NCI-H2196 (cell line): Measurements from ENCODE around the gene ADAMTS20.
A peak's percentile ranks its signal among the peaks of the same experiment; 100 is the strongest.

Source experiments
- DNase-seq: peaks from one replicate; lab custom pipeline; 2025; ENCODE audit not compliant: unreplicated experiment; lab: John Stamatoyannopoulos, UW

The ADAMTS20 gene

GRCh38 chr12:43493261-43493797, 58.7 kb downstream of the ADAMTS20 start:
- DNase-seq, result no peak

GRCh38 chr12:43482311-43483085, 69.5 kb downstream of the ADAMTS20 start:
- no peak for DNase-seq

GRCh38 chr12:43480591-43480990, 71.4 kb downstream of the ADAMTS20 start:
- DNase-seq, result no peak

- no peak for DNase-seq
Observed at GRCh38 chr12:43462741-43463140, 89.3 kb downstream of the ADAMTS20 start.

DNA sequence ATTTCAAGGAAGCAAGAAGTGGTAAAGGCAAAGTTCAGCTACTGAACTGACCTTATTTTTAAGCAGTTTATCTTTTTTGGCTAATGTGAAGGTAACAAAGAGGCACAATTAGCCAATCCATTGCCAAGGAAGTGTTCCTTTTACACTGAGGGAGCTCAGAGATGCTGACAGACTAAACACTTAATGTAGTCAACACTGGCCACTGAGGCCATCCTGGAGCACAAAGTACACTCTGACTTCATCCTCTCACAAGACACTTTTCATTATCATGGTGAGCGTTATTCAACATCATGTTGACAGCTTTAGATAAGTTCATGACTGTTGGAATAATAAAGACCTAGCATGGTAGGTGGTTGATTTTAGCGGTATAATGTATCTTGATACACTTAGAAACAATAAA, 89.9 kb downstream of the ADAMTS20 start:
- DNase-seq, result no peak

- DNase-seq, result no peak
Observed at GRCh38 chr12:43459285-43459684, 92.7 kb downstream of the ADAMTS20 start.

DNA sequence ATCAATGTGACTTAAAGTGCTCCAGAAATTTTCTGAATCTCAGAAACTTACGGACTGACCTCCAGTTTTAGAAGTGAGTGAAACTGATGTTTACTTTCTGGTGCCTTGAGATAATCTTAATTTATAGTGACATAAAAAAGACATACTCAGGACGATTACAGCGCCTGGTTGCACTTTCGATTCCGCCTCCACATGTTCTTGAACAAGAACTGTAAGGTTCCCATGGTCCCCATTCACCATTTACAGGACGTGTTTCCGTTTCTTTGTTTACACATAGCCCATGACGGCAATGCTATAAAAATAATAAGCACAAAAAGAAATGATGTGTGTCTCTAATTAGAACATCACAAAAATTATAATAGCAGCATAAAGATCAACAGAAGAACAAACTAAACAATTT, 98.2 kb downstream of the ADAMTS20 start:
- no peak for DNase-seq

GRCh38 chr12:43444940-43445564, 107.0 kb downstream of the ADAMTS20 start:
- DNase-seq, result peak; percentile 59

DNA sequence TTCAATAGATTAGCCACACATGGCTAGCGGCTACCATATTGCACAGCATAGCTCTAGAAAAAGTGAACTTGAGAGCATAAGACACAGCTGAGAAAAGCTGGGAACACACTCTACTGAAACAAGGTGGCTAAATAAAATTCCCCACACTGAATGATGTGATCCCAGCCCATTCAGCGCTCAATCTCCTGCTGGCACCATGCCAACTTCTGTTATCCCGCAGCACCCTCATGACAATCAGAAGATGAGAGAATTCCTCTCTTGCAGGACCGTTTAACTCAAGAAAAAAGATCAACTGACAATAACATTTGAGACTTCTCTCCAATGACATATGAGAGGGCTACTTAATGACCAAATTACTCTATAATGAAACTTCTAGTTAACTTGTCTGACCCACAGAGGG, 115.4 kb downstream of the ADAMTS20 start:
- DNase-seq, result no peak

DNA sequence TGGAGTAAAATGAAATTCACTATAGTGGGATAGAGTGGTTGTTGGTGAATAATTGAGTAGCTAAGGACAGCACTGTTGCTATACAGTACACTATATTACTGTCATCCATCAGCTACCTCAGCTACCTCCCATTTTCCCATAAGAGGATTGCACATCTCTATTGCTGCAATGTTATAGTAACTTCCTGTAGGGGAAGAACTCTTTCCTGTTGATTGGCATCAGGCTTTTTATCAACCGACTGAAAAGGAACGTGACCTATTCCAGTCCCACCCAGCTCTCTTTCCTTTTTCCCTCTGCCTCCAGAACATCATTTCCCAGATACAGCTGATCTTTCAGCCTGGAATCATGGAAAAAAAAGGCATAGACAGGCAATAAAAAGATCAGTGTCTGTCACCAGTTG, 117.4 kb downstream of the ADAMTS20 start:
- DNase-seq, result no peak

GRCh38 chr12:43428088-43428600, 123.9 kb downstream of the ADAMTS20 start:
- no peak for DNase-seq

DNA sequence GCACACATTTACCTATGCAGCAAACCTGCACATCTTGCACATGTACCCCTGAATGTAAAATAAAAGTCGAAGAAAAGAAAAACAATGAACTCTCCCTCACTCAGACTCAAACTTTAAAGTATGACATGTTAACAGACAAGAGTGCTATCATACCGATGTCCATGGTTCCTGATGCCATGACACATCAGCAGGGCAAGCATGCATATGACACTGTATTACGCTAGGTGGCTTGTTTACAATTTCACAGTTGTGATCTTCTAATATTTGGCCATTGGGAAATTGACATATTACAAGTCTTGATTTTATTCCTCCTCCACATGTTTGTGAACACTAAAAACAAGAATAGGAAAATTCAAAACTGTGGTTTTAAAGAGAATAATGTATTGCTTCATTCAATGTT, 126.6 kb downstream of the ADAMTS20 start:
- no peak for DNase-seq

- no peak for DNase-seq
Observed at GRCh38 chr12:43416981-43417380, 135.0 kb downstream of the ADAMTS20 start.

- no peak for DNase-seq
Observed at GRCh38 chr12:43407816-43408645, 144.0 kb downstream of the ADAMTS20 start.

- no peak for DNase-seq
Observed at GRCh38 chr12:43406801-43407200, 145.2 kb downstream of the ADAMTS20 start.

GRCh38 chr12:43402436-43402835, 149.6 kb downstream of the ADAMTS20 start:
- no peak for DNase-seq

DNA sequence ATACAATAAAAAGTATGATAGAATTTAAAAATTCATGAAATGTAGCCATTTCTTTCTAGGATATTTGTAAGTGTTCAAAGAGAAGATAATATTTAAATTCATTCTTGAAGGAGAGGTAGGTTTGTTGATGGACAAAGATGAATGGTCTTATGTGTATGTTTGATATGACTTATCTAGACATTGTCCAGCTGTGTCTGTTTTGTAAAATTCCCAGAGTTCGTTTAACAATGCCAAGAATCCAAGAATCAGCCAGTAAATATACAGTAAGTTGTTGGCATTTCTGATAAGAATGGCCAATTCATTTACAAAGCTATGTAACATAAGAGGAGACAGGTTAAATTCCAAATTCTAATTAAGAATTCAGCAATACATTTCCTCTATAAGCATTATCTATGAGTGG, 150.9 kb downstream of the ADAMTS20 start:
- no peak for DNase-seq

- DNase-seq, result no peak
Observed at GRCh38 chr12:43396671-43397070, 155.3 kb downstream of the ADAMTS20 start.

- no peak for DNase-seq
Observed at GRCh38 chr12:43392116-43392515, 159.9 kb downstream of the ADAMTS20 start.

- no peak for DNase-seq
Observed at GRCh38 chr12:43381879-43382278, 170.1 kb downstream of the ADAMTS20 start.

- no peak for DNase-seq
Observed at GRCh38 chr12:43378448-43378847, 173.6 kb downstream of the ADAMTS20 start.
